K562 (cell line): Measurements from ENCODE around the gene AZU1.

Experiments
- TAF1 ChIP-seq: IDR thresholded peaks from 2 replicates; pipeline ENCODE4 v1.6.1; 2011; ENCODE audit warnings: mild to moderate bottlenecking, low read length, moderate library complexity; ENCODE audit not compliant: insufficient read depth, control insufficient read depth, severe bottlenecking; ENCODE audit errors: extremely low read depth
- TF ChIP-seq, protein P1 (sequence below): fragments of 450-650 bp; IDR thresholded peaks from 2 replicates; pipeline ENCODE4 v1.6.1; 2018; ENCODE audit not compliant: partially characterized antibody
- TF ChIP-seq, protein P2 (sequence below): sonication (generic); formaldehyde crosslinking; IDR thresholded peaks from 2 replicates; pipeline ENCODE4 v1.9.0; 2022; ENCODE audit warnings: mild to moderate bottlenecking, missing genetic modification reagents
- TF ChIP-seq, protein P3 (sequence below), 3 experiments: IDR thresholded peaks in 2 of 3; conservative IDR thresholded peaks in 1 of 3; 2 replicates each; pipeline ENCODE4 v1.5.1; 2011 to 2012; ENCODE audit warnings: low read length in 3 of 3, mild to moderate bottlenecking in 3 of 3, control low read depth in 2 of 3, improper control_type of control experiment in 1 of 3, inconsistent platforms in 1 of 3, low read depth in 1 of 3, mixed read lengths in 1 of 3, moderate library complexity in 1 of 3; ENCODE audit not compliant: insufficient read depth in 2 of 3

DNA sequence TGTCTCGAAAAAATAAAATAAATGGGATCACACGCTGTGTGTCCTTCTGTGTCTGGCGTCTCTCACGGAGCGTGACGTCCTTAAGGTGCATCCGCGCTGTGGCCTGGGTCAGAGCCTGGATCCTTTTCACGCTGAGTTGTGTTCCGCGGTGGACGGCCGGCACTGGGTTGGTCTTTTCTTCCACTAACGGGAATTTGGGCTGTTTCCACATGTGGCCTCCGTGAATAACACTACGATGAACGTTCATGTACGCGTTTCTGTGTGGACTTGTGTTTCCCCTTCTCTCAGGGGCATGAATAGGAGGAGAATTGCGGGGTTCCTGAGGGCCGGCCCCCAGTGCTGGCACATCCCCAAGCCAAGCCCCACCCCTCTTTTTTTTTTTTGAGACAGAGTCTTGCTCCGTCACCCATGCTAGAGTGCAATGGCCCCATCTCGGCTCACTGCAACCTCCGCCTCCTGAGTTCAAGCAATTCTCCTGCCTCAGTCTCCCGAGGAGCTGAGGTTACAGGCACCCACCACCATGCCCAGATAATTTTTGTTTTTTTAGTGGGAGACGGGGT, 36.5 kb upstream of the AZU1 start:
- TF ChIP-seq, protein P1, sequence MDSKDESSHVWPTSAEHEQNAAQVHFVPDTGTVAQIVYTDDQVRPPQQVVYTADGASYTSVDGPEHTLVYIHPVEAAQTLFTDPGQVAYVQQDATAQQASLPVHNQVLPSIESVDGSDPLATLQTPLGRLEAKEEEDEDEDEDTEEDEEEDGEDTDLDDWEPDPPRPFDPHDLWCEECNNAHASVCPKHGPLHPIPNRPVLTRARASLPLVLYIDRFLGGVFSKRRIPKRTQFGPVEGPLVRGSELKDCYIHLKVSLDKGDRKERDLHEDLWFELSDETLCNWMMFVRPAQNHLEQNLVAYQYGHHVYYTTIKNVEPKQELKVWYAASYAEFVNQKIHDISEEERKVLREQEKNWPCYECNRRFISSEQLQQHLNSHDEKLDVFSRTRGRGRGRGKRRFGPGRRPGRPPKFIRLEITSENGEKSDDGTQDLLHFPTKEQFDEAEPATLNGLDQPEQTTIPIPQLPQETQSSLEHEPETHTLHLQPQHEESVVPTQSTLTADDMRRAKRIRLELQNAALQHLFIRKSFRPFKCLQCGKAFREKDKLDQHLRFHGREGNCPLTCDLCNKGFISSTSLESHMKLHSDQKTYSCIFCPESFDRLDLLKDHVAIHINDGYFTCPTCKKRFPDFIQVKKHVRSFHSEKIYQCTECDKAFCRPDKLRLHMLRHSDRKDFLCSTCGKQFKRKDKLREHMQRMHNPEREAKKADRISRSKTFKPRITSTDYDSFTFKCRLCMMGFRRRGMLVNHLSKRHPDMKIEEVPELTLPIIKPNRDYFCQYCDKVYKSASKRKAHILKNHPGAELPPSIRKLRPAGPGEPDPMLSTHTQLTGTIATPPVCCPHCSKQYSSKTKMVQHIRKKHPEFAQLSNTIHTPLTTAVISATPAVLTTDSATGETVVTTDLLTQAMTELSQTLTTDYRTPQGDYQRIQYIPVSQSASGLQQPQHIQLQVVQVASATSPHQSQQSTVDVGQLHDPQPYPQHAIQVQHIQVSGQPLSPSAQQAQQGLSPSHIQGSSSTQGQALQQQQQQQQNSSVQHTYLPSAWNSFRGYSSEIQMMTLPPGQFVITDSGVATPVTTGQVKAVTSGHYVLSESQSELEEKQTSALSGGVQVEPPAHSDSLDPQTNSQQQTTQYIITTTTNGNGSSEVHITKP, result peak; percentile 8
- peak; percentile 21 for TF ChIP-seq TAF1
- TF ChIP-seq, protein P2, sequence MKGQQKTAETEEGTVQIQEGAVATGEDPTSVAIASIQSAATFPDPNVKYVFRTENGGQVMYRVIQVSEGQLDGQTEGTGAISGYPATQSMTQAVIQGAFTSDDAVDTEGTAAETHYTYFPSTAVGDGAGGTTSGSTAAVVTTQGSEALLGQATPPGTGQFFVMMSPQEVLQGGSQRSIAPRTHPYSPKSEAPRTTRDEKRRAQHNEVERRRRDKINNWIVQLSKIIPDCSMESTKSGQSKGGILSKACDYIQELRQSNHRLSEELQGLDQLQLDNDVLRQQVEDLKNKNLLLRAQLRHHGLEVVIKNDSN, result no peak
- TF ChIP-seq, protein P3, sequence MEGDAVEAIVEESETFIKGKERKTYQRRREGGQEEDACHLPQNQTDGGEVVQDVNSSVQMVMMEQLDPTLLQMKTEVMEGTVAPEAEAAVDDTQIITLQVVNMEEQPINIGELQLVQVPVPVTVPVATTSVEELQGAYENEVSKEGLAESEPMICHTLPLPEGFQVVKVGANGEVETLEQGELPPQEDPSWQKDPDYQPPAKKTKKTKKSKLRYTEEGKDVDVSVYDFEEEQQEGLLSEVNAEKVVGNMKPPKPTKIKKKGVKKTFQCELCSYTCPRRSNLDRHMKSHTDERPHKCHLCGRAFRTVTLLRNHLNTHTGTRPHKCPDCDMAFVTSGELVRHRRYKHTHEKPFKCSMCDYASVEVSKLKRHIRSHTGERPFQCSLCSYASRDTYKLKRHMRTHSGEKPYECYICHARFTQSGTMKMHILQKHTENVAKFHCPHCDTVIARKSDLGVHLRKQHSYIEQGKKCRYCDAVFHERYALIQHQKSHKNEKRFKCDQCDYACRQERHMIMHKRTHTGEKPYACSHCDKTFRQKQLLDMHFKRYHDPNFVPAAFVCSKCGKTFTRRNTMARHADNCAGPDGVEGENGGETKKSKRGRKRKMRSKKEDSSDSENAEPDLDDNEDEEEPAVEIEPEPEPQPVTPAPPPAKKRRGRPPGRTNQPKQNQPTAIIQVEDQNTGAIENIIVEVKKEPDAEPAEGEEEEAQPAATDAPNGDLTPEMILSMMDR (IDR thresholded peaks at IDR 0.05 in 2 of 3, conservative IDR thresholded peaks at IDR 0.05 in 1 of 3; ENCODE audit: insufficient read depth in 2 of 3, low read depth in 1 of 3, low read length in 3 of 3), result no peak
